HL-60 (cell line): ENCODE data around the gene CREB5.

ENCODE experiments used
- DNase-seq, 2 experiments: peaks; one replicate each; pipeline ENCODE4 v3.0.0-alpha.2; 2010 to 2020; ENCODE audit warnings: low read depth in 1 of 2, low spot score in 1 of 2
- H3K27ac ChIP-seq: fragments of 250-450 bp; sonication (Bioruptor Pico); replicated peaks from 2 replicates; pipeline ENCODE4 v1.5.1; 2020; ENCODE audit warnings: mild to moderate bottlenecking, moderate library complexity
- H3K27me3 ChIP-seq: fragments of 250-450 bp; sonication (Bioruptor Pico); 2 replicates; pipeline ENCODE4 v1.5.1; 2021; ENCODE audit warnings: mild to moderate bottlenecking, moderate library complexity; ENCODE audit not compliant: insufficient read depth, poor library complexity, severe bottlenecking
- H3K4me3 ChIP-seq: replicated peaks from 2 replicates; pipeline ENCODE4 v1.5.1; 2011; ENCODE audit warnings: mild to moderate bottlenecking, control low read depth, low read length; ENCODE audit not compliant: insufficient read depth
- GABPA ChIP-seq: IDR thresholded peaks from 2 replicates; pipeline ENCODE4 v1.6.1; 2012; ENCODE audit warnings: low read depth
- POLR2AphosphoS5 ChIP-seq: IDR thresholded peaks from 2 replicates; pipeline ENCODE4 v1.6.1; 2012; ENCODE audit warnings: low read depth
- SPI1 ChIP-seq: IDR thresholded peaks from 2 replicates; pipeline ENCODE4 v1.6.1; 2012; ENCODE audit warnings: low read depth, mild to moderate bottlenecking, borderline replicate concordance
- TF ChIP-seq, protein P1 (sequence below): IDR thresholded peaks from one replicate; pipeline ENCODE4 v1.5.1; 2011; ENCODE audit warnings: low read length, control low read depth, inconsistent platforms; ENCODE audit not compliant: insufficient read depth
- TF ChIP-seq, protein P2 (sequence below): IDR thresholded peaks from 2 replicates; pipeline ENCODE4 v1.6.1; 2012; ENCODE audit warnings: low read depth; ENCODE audit not compliant: insufficient replicate concordance

Gene CREB5

DNA sequence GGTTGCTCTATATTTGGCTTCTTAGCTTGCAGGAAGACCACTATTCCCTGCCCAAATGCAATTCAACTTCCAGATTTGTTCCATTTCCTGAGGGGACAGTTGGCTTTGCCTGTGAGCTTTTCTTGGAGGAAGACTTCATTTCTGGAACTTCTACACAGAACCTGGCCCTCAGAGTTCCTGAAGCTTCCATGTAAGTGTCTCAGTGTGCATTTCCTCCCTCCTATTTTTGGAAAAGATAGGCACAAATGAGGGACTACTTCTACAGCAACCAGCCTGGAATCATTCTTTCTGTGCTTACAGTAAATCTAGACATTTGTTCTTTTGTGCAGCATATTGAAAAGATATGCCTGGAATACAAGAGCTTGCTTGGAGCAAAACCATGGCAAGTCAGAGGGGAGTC is 164.3 kb downstream of the CREB5 start:
- Histone ChIP-seq H3K27me3 (peaks cover 10% of the 10 kb centered on the region), H3K27ac (no peak overlapping the region), H3K4me3 (no peak overlapping the region)
- no peak for DNase-seq
- TF ChIP-seq POLR2AphosphoS5 (no peak), SPI1 (no peak), GABPA (no peak)
- TF ChIP-seq, protein P1, sequence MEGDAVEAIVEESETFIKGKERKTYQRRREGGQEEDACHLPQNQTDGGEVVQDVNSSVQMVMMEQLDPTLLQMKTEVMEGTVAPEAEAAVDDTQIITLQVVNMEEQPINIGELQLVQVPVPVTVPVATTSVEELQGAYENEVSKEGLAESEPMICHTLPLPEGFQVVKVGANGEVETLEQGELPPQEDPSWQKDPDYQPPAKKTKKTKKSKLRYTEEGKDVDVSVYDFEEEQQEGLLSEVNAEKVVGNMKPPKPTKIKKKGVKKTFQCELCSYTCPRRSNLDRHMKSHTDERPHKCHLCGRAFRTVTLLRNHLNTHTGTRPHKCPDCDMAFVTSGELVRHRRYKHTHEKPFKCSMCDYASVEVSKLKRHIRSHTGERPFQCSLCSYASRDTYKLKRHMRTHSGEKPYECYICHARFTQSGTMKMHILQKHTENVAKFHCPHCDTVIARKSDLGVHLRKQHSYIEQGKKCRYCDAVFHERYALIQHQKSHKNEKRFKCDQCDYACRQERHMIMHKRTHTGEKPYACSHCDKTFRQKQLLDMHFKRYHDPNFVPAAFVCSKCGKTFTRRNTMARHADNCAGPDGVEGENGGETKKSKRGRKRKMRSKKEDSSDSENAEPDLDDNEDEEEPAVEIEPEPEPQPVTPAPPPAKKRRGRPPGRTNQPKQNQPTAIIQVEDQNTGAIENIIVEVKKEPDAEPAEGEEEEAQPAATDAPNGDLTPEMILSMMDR, result no peak
- TF ChIP-seq, protein P2, sequence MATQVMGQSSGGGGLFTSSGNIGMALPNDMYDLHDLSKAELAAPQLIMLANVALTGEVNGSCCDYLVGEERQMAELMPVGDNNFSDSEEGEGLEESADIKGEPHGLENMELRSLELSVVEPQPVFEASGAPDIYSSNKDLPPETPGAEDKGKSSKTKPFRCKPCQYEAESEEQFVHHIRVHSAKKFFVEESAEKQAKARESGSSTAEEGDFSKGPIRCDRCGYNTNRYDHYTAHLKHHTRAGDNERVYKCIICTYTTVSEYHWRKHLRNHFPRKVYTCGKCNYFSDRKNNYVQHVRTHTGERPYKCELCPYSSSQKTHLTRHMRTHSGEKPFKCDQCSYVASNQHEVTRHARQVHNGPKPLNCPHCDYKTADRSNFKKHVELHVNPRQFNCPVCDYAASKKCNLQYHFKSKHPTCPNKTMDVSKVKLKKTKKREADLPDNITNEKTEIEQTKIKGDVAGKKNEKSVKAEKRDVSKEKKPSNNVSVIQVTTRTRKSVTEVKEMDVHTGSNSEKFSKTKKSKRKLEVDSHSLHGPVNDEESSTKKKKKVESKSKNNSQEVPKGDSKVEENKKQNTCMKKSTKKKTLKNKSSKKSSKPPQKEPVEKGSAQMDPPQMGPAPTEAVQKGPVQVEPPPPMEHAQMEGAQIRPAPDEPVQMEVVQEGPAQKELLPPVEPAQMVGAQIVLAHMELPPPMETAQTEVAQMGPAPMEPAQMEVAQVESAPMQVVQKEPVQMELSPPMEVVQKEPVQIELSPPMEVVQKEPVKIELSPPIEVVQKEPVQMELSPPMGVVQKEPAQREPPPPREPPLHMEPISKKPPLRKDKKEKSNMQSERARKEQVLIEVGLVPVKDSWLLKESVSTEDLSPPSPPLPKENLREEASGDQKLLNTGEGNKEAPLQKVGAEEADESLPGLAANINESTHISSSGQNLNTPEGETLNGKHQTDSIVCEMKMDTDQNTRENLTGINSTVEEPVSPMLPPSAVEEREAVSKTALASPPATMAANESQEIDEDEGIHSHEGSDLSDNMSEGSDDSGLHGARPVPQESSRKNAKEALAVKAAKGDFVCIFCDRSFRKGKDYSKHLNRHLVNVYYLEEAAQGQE, result no peak

DNA sequence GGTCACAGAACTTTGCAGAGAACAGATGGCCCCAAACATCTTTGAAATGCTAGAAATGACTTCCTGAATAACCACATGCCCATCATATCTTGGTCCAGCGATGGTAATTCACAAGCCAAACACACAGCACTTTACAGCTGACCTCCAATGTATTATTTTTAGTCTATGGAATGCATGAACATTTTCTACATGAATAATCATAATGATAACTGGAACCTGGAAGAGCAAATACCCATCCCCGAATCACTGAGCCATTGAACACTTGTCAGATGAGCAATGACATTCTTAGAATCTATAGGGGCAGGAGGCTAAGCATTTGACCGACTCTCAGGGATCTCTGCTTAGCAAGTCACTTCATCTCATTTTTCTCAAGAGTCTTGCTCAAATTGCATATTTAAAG is 167.3 kb downstream of the CREB5 start:
- TF ChIP-seq, protein P2, result no peak
- Histone ChIP-seq H3K4me3 (no peak overlapping the region), H3K27ac (no peak overlapping the region), H3K27me3 (peaks cover 12% of the 10 kb centered on the region)
- no peak for DNase-seq

DNA sequence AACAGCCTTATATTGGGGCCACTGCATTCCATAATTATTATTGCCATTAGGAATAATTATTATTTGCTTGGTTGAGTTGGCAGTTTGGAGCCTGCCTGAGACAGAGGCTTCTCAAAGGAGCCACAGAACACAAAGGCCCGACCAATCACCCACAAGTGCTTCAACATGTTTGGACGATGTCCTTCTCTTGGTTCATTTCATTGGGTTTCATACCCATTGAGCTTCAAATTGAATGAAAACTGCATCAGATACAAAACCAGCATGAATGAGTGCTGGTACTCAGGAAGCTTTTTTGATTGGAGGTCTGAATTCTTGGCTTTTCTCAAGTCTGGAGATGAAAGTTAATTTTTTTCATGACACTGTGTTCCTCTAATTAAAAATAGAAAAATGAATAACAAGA is 168.3 kb downstream of the CREB5 start:
- no peak overlapping the region for H3K4me3 ChIP-seq
- TF ChIP-seq GABPA (no peak), POLR2AphosphoS5 (no peak), SPI1 (no peak)
- TF ChIP-seq, protein P2, result no peak
- TF ChIP-seq, protein P1, result no peak
- DNase-seq, result no peak
- H3K27ac ChIP-seq, result no peak overlapping the region
- H3K27me3 ChIP-seq, result peaks cover 8% of the 10 kb centered on the region

DNA sequence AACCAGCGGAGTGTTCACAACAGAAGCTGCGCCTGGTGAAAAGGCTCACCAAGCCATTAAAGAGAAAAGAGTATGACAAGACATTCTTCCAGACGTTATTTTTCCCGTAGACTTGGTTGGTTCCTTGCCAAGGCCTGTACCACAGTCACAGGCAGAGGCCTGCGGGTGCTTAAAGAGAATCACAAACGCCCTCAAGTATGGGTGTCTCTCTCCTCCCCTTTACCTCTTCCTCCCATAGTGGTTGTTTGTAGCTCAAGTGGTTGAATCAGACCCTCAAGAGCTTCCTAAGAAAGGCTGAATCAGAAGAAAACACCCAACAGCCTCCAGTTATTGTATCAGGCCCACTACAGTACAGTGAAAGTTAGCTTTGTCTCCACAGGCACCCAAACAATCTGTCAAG is 169.0 kb downstream of the CREB5 start:
- Histone ChIP-seq H3K27ac (no peak overlapping the region), H3K4me3 (no peak overlapping the region), H3K27me3 (peaks cover 8% of the 10 kb centered on the region)
- DNase-seq, result no peak
- no peak for TF ChIP-seq POLR2AphosphoS5
- TF ChIP-seq, protein P2, result no peak
- TF ChIP-seq SPI1, result no peak
- TF ChIP-seq, protein P1, result no peak
- TF ChIP-seq GABPA, result no peak
